A673 (cell line): Measurements from ENCODE around the gene DTWD1. TPM values are rescaled to one million over a fixed set of nuclear protein-coding genes. Genes with fewer than 3 reads are reported as not detected.

Source experiments
- BruUV-seq: library from RNA; stranded (reverse); fragments of 400-500 nt; replicated peaks from 2 replicates; lab custom pipeline; 2021; lab: Mats Ljungman, UMichigan
- CTCF ChIA-PET: fragments of 300-600 bp; sonication (Branson Sonifier 250); formaldehyde crosslinking; loops from one replicate; lab custom pipeline; 2022; ENCODE audit warnings: antibody characterized with exemption; lab: Charles Lee
- POLR2A ChIA-PET: fragments of 300-600 bp; sonication (Branson Sonifier 250); formaldehyde crosslinking; loops from one replicate; lab custom pipeline; 2022; ENCODE audit warnings: antibody characterized with exemption; ENCODE audit not compliant: low non-redundant PET; lab: Charles Lee
- DNase-seq: peaks from one replicate; pipeline ENCODE4 v3.0.0-alpha.2; 2015; ENCODE audit warnings: low spot score
- H3K27ac ChIP-seq: fragments of 200-600 bp; sonication (generic); 2 replicates; pipeline ENCODE4 v1.5.1; 2016; ENCODE audit warnings: mixed run types, low read depth, mild to moderate bottlenecking, mixed read lengths, antibody characterized with exemption, low read length; ENCODE audit not compliant: poor library complexity, severe bottlenecking
- H3K27me3 ChIP-seq: fragments of 200-600 bp; sonication (generic); replicated peaks from 2 replicates; pipeline ENCODE4 v1.6.1; 2017; ENCODE audit warnings: mixed run types, low read depth, mild to moderate bottlenecking, mixed read lengths, antibody characterized with exemption, low read length; ENCODE audit not compliant: insufficient read depth, poor library complexity
- H3K36me3 ChIP-seq: fragments of 200-600 bp; sonication (generic); 2 replicates; pipeline ENCODE4 v1.6.1; 2016; ENCODE audit warnings: mixed run types, mild to moderate bottlenecking, mixed read lengths, antibody characterized with exemption, low read length; ENCODE audit not compliant: insufficient read depth, poor library complexity, severe bottlenecking
- H3K4me1 ChIP-seq: fragments of 200-600 bp; sonication (generic); 2 replicates; pipeline ENCODE4 v1.6.1; 2017; ENCODE audit warnings: mixed run types, mild to moderate bottlenecking, mixed read lengths, antibody characterized with exemption, low read length; ENCODE audit not compliant: insufficient read depth, poor library complexity, severe bottlenecking
- H3K4me3 ChIP-seq: fragments of 200-600 bp; sonication (generic); 2 replicates; pipeline ENCODE4 v1.5.1; 2016; ENCODE audit warnings: low read depth, mixed run types, mild to moderate bottlenecking, mixed read lengths, low read length; ENCODE audit not compliant: poor library complexity, severe bottlenecking
- H3K9me3 ChIP-seq: fragments of 200-600 bp; sonication (generic); 2 replicates; pipeline ENCODE4 v1.6.1; 2016; ENCODE audit warnings: mixed run types, low read depth, mild to moderate bottlenecking, mixed read lengths, antibody characterized with exemption, low read length; ENCODE audit not compliant: poor library complexity, severe bottlenecking
- EZH2 ChIP-seq: fragments of 200-600 bp; sonication (generic); IDR thresholded peaks from 2 replicates; pipeline ENCODE4 v1.6.1; 2017; ENCODE audit warnings: borderline replicate concordance, low read depth, mild to moderate bottlenecking, mixed read lengths, antibody characterized with exemption, low read length; ENCODE audit not compliant: poor library complexity, severe bottlenecking
- intact Hi-C: fragments of 100-400 bp; cut with micrococcal nuclease; formaldehyde crosslinking; loops from one replicate; pipeline ENCODE4 v1.10.0; 2022; ENCODE audit not compliant: unreplicated experiment
- total RNA-seq: library from RNA; stranded (reverse); gene quantifications from 2 replicates; pipeline ENCODE4 v1.2.3, GENCODE V29; 2021
- TF ChIP-seq, protein P1 (sequence below): fragments of 300-800, 200-600 bp; sonication (generic); conservative IDR thresholded peaks from 2 replicates; pipeline ENCODE4 v1.5.1; 2017; ENCODE audit warnings: low read depth, mild to moderate bottlenecking, antibody characterized with exemption, low read length, moderate library complexity, mixed read lengths

DTWD1 gene
- total RNA-seq, 1 experiment from 2014 or later: 16.5 TPM

DNA sequence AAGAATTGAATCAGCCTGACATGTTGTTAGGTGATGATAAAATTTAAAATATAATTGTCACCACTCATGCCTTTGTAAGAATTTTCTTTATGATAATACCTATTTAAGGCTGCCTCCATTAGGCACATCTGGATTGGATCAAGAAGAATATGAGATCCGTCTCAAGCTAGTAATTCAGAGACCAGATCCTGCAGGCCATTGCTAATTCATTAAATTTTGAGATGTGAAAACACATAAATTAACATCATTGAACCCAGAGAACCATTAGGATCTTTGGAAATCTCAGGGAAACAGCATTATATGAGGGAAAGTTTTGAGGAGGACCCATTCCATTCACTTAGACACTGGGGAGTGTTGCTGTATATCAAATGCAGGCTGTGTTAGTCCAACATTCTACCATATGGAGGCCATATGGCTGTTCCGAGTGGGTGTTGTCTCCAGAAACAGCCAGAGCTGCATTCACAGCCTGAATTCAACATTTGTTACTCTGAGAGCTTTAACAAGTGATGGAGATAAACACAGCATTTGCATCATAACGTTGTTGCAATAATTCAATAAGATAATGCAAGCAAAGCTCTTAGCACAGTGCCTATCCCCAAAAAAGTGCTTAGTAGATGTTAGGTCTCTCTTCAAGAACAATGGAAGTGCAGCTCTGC, 67.4 kb downstream of the DTWD1 start:
- no peak for TF ChIP-seq EZH2
- TF ChIP-seq, protein P1, sequence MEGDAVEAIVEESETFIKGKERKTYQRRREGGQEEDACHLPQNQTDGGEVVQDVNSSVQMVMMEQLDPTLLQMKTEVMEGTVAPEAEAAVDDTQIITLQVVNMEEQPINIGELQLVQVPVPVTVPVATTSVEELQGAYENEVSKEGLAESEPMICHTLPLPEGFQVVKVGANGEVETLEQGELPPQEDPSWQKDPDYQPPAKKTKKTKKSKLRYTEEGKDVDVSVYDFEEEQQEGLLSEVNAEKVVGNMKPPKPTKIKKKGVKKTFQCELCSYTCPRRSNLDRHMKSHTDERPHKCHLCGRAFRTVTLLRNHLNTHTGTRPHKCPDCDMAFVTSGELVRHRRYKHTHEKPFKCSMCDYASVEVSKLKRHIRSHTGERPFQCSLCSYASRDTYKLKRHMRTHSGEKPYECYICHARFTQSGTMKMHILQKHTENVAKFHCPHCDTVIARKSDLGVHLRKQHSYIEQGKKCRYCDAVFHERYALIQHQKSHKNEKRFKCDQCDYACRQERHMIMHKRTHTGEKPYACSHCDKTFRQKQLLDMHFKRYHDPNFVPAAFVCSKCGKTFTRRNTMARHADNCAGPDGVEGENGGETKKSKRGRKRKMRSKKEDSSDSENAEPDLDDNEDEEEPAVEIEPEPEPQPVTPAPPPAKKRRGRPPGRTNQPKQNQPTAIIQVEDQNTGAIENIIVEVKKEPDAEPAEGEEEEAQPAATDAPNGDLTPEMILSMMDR: no peak
- intact Hi-C loops: loop anchor here (10.0 kb wide), 1 partner anchor 63 kb away; the partner anchor contains the start of genes DTWD1 and FAM227B
- CTCF ChIA-PET: no interaction called here

DNA sequence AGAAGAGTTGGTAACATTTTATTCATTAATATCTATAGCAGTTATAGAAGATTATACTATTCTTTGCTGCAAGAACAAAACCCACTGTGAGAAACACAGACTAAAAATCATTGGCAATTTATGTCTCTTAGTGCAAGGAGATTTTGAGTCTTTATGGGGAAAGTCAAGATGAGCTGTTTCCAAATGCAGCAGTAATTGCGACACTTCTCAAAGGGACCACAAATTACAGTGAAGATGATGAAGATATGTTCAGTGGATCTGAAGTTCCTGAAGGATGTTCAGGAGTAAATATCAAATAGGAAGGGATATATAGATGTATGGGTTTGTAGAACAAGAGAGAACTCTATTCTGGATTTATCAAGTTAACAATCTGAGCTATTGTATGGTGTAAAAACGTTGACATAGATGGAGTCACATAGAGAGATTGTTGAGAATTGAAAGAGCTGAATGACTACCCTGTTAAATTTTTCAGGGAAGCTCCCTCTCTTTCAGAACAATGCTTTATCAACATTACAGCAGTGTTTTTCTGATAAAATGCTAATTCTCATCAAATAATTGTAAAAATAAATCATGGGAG, 71.8 kb downstream of the DTWD1 start:
- intact Hi-C loops: no loop called here
- no peak for TF ChIP-seq EZH2
- TF ChIP-seq, protein P1: no peak
- POLR2A ChIA-PET: no interaction called here
- H3K27me3 ChIP-seq: no peaks in the 10 kb centered on the region
- H3K4me1 ChIP-seq: no peaks in the 10 kb centered on the region
- H3K9me3 ChIP-seq: no peaks in the 10 kb centered on the region
- BruUV-seq: no TSS peak
- DNase-seq: no peak
- H3K4me3 ChIP-seq: no peak overlapping the region
- H3K36me3 ChIP-seq: no peaks in the 10 kb centered on the region
- CTCF ChIA-PET: no interaction called here
- H3K27ac ChIP-seq: no peak overlapping the region

More for the DNA sequence above, 67.4 kb downstream of the DTWD1 start:
- H3K27me3 ChIP-seq: no peaks in the 10 kb centered on the region
- no peaks in the 10 kb centered on the region for H3K9me3 ChIP-seq
- POLR2A ChIA-PET: no interaction called here
- no peaks in the 10 kb centered on the region for H3K4me1 ChIP-seq
- H3K36me3 ChIP-seq: no peaks in the 10 kb centered on the region
- BruUV-seq: no TSS peak
- no peak overlapping the region for H3K27ac ChIP-seq
- DNase-seq: no peak
- no peak overlapping the region for H3K4me3 ChIP-seq

DNA sequence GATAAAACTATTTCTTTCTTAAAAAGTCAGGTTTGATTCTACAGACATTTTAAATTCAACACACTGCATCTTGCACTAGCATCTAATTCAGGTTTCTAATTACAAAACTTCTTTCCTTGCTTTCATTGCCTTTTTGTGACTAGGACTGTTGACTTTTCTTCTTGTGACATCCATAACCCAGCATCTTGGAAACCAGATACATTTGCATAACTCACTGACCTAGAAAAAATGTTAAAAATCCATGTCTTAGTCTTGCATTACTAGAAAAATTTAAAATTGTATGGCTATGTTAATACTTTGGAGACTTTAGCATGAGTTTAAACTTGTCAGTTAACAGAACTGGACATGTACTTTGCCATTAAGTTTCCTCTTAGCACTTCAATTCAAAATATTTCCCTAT, 72.7 kb downstream of the DTWD1 start:
- no peak for DNase-seq
- intact Hi-C loops: no loop called here
- no peaks in the 10 kb centered on the region for H3K36me3 ChIP-seq
- no peak for TF ChIP-seq EZH2
- TF ChIP-seq, protein P1: no peak
- POLR2A ChIA-PET: no interaction called here
- H3K9me3 ChIP-seq: no peaks in the 10 kb centered on the region
- no peaks in the 10 kb centered on the region for H3K4me1 ChIP-seq
- no peaks in the 10 kb centered on the region for H3K27me3 ChIP-seq
- CTCF ChIA-PET: no interaction called here
- BruUV-seq: no TSS peak
- no peak overlapping the region for H3K4me3 ChIP-seq
- H3K27ac ChIP-seq: no peak overlapping the region
